Left renal pelvis (tissue), 4 donors: ENCODE measurements around the gene TSPEAR. TPM values are rescaled to one million over a fixed set of nuclear protein-coding genes. Genes with fewer than 3 reads are reported as not detected.
"Not testable (repeated sequence)": the region's sequence is repeated elsewhere in the genome, so short reads cannot be mapped to it uniquely, and the experiment has no call there.

Experiments
- DNase-seq, 4 donors: peaks; one replicate each; pipeline ENCODE4 v3.0.0-alpha.2; 2013; ENCODE audit warnings: low read depth in 4 of 4, low spot score in 3 of 4
- polyA plus RNA-seq, 4 donors: library from polyadenylated mRNA; unstranded; fragments of 120-200 nt; gene quantifications; one replicate each; pipeline ENCODE4 v1.2.1, GENCODE V29; 2013; ENCODE audit not compliant: insufficient read length in 4 of 4

TSPEAR gene
- polyA plus RNA-seq, 4 donors: 0.08 to 1.1 (median 0.74) TPM

DNA sequence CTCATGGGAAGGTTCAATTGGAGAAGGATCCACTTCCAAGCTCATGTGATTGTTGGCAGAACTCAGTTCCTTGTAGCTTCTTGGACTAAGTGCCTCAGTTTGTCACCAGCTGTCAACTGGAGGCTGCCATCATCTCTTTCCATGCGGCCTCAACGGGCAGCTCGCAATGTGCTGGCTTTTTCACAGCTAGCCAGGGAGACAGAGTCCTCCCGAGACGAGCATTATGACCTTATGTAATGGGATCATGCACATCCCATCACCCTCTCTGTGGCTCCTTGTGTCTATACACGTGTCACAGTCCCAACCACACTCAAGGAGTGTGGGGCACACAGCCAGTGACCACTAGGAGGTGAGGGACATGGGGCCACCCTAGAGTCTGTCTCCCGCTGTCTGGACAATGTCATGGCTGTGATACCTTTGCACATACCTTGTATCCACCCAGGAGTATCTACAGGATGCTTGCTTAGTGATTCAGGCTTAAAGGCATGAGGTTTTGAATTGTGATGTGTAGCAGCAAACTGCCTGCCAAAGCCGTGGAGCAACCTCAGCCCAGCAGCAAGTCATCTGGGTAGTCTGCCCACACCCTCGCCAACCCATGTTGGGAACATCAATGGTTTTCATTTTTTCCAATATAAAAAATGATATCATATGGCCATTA lies 115.2 kb downstream of the TSPEAR start:
- no peak for DNase-seq

DNA sequence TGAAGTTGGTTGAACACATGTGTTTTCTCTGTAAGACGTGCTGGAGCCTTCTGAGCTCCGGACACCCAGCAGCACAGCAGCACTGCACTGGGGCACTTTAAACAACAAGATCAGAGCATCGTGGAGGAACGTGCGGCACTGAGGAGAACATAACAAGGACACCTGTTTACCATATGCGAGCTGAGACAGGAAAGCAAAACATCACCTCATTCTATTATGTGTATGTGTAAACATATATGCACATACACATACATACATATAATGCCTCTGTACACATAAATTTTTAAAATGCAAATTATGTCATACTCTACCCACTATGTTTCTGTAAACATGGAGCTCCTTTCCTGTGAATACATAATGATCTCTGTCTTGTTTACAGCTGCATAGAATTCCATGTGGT lies 115.8 kb downstream of the TSPEAR start:
- DNase-seq: no peak

DNA sequence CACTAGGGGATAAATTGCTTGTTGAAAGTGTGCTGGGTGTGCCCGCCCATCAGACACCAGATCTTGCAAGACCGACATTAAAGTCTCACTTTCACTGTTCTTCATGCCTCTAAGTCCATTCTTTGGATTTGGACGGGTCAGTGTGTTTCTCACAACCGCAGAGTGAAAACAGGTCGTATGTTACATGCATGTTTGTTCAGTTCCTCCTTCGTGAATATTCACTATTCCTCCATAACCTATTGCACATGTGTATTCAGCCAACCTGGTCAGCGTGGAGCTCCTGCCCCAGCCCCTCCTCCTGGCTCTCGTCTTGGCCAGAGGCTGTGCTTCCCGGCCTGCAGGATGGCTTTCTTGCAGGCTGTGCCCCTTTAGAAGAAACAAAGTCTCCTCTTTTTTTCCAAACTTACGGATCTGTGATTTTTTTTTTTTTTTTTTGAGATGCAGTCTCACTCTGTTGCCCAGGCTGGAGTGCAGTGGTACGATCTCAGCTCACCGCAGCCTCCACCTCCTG lies 116.9 kb downstream of the TSPEAR start:
- DNase-seq: no peak

DNA sequence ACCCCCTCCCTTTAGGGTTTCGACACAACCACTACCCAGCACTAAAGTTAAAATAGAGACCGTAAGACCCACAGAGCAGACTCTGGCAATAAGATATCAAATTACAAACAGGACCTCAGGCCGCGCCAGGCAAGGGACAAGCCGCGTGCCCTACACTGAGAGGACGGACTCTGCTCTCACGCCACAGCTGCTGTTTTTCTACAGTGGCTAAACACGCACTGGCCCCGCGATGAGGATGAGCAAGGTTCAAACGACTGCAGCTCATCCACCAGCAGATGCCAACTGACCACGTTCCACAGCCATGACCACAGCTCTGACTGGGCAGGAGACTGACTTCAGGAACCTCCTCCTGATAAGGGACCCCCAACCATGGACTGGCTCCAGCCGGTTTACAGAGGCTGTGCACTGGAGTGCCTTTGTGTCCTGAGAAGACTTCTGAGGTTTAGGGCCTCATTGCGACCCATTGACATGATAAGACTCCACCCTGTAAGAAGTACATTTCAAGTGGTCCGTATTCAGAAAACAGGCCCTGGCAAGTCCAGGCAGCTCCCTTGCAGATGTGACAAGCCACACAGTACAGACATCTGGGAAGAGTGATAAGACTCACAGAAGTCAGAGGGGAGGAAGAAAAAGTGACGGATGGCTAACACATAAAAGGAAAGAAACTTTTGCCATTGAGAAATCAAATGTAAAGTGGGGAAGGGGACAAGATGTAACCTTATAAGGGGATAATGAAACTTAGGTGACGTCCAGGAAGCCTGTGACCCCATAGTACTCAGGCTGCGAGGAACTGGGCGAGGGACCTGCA lies 117.6 kb downstream of the TSPEAR start:
- peak in 1 of 4 donors; percentile 7 for DNase-seq

DNA sequence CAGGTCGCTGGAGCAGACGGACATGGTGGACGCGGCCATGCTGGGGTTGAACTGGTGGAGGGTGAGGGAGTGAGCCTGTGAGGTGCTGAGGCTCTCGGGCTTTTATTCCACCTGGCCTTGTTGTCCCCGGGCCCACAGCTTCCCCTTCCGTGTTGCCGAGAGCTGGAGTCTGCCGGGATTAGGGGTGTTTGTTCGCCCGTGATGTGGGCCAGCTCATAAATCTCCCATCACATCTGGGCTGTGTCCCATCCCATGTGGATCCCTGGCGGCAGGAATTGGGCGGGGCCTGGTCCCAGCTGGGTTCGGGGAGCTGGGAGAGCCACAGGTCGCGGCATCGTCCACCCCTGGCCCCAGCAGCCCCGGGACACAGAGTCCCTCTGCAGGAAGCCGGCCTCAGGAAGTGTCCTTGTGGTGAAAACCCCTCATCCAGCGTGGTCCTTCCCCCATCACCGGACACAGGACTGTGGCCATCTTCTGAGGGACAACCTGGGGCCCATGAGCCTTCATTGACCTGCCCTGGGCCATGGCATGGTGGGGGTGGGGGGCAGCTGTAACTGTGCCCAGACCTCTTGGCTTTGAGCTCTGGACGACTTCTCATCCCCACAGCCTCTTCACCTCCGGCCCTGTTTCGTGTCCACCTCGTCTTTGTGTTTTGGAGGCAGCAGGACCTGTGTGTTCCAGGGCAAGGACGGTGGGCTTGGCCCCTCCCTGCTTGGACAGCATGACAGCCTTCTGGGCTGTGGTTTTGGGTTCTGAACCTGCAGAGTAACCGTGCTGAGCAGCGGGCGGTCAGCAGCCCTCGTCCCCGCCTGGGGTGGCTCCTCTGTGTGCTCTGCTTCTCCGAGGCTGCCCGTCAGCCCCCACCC lies 118.7 kb downstream of the TSPEAR start, which contains the start of gene KRTAP10-6:
Gene KRTAP10-6 (minus strand): TSS at position 60 of the 866 bp plus-strand sequence. CDS start 21 bp downstream, at position 39.
- no peak for DNase-seq

DNA sequence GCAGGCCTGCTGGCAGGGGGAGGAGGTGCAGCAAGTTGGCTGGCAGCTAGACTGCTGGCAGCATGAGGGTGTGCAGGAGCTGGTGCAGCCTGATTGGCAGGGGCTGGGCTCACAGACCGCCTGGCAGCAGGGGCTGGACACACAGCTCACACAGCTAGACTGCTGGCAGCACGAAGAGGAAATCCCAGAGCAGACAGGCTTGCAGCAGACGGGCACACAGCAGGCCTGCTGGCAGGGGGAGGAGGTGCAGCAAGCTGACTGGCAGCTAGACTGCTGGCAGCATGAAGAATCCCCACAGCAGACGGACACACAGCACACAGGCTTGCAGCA lies 119.6 kb downstream of the TSPEAR start:
- DNase-seq: not testable (repeated sequence)

DNA sequence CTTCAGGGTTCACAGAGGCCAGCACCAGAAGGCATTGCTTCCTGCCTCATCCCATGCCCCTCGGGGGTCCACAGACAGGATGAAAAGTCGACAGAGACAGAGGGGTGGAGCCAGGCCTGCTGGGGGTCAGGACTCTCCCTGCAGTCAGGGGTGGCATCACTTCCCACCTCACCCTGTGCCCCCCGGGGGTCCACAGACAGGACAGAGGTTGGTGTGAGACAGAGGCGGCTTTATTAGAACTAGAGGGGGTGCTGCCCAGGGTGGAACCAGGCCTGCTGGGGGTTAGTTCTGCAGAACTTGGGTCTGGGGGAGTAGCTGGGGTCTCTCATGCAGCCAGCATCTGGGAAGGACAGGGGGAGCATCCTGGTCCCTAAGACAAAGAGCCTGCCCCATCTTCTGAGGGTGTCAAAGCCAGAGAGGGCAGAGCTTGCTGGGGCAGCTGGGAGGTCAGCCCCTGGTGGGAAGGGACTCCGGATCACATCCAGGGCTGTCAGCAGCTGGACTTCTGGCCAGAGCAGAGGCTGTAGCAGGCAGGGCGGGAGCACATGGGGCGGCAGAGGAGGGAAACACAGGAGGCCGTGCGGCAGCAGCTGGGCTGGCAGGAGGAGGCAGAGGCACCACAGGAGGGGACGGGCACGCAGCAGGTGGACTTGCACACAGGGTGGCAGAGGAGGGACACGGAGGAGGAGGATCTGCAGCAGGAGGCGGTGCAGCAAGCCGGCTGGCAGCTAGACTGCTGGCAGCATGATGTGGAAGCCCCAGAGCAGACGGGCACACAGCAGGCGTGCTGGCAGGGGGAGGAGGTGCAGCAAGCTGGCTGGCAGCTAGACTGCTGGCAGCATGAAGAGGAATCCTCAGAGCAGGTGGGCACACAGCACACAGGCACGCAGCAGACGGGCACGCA lies 120.2 kb downstream of the TSPEAR start:
- not testable (repeated sequence) for DNase-seq

DNA sequence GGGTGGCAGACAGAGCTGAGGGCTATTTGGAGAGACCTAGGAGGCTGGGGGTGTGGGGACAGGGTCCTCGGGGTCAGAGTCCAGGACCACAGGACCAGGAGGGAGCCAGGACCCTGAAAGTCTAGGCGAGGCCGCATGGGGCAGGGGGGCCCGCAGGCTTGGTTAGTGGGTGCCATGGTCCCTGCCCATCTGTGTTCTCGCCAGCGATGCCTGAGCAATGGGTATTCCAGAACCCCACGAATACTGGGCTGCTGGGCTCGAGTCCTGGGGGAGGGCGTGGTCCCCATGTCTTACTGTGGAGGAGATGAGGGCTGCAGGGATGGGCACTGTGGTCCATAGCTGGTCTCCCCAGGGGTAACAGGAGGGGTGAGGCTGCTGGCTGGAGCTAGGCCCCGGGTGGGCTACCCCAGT lies 121.1 kb downstream of the TSPEAR start:
- DNase-seq: no peak

DNA sequence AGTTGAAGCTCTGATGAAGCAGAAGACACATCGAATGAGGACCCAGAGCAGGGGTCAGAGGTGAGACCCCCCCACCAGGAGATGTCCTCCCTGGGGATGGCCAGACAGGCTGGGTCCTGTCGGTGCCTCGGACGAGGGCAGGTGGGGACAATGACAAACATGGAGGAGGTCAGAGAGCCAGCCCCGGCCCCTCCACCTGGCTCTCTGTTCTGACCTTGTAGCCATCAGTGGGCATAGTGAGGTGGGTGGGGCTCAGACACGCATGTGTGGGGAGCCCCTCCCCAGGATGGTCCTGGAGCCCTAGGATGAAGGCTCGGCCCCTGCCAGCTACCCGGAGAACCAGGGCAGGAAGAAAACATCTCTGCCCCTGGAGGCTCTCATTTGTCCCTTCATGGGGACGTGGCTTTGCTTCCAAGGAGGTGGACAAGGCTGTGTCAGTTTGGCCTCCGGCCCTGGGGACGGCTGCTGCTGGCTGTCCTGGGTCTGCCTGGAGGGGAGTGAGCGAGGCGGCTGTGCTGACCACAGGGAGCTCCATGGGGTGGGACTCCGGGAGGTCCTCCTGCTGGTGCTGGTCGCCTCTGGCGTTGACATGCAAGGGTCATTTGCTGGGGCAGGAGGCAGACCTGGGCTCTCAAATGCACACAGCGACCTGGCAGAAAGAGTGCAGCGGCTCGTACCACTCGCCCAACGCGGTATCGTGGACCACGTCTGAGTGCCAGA lies 121.6 kb downstream of the TSPEAR start:
- DNase-seq: no peak

DNA sequence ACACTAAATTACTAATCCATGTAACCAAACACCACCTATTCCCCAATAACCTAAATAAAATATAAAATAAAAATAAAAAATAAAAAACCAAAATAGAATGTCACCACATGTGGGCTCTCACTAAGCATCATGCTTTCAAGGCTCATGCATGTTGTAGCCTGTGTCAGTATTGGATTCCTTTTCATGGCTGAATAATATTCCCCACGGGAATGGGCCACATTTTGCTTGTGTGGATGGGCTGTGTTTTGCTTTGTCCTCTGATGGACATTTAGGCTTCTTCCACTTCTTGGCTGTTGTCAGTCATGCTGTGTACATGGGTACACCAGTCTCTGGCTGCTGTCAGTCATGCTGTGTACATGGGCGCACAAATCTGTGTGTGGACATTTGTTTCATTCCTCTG lies 122.3 kb downstream of the TSPEAR start:
- no peak for DNase-seq

DNA sequence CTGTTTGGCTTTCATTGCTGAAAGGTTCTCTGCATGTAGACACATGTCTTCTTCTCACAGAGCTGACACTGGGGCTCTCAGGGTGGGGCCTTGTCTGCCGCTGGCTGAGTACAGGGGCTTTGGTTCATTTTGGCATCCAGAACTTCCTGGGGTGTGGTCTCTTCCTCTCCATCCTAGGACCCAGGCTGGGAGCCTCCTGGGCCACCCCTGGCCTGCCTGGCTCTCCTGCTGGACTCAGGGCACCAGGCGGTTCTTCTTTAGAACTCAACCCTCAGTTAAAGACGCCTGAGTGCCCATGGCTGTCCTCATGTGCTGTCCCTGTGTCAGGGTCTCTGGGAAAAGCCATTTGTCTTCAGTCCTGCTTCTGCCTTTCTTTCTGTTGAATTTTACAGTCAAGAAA lies 125.5 kb downstream of the TSPEAR start:
- DNase-seq: no peak

DNA sequence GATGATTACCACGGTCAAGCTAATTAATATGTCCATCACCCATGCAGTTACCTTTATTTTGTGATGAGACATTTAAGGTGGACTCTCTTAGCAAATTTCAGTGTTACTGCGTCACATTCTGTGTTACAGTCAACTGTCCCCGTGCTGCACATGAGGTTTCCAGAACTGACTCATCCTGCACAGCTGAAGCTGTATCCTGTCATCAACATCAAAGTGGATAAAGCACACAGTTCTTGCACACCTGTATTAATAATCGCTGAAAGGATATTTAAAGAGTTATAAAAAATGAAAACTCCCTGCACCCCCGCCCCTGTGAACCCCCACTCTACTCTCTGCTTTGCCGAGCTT lies 127.6 kb downstream of the TSPEAR start:
- DNase-seq: no peak

DNA sequence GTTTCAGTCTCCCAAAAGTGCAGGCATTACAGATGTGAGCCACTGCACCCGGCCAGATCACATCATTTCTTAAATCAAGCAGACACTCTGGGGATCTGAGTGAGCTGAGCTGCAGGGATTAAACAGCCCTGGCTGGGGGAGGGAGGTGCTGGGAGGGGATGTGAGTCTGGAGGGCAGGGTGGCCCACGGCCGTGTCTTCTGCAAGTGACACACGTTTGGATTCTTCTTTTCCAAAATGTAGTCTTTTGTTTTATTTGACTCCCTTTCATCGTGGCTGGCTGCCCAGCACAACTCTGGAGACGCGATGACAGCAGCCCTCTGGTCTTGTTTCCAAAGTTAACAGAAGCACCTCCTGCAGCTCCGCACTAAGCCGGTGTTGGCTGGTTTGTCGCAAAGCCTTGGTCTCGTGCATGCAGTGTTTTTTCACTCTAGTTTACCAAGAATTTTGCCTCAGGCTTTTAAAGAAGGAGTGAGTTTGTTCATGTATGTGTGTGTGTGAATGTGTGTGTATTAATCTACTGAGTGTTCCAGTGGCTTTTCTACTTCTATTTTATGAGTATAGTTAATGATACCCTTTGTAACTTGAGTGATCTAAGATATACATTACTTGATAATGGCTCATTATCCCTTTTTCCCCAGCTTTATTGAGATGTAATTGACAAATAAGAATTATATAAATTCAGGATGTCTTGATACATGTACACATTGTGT lies 128.1 kb downstream of the TSPEAR start:
- DNase-seq: peak; percentile 10 to 30 (median 28)

DNA sequence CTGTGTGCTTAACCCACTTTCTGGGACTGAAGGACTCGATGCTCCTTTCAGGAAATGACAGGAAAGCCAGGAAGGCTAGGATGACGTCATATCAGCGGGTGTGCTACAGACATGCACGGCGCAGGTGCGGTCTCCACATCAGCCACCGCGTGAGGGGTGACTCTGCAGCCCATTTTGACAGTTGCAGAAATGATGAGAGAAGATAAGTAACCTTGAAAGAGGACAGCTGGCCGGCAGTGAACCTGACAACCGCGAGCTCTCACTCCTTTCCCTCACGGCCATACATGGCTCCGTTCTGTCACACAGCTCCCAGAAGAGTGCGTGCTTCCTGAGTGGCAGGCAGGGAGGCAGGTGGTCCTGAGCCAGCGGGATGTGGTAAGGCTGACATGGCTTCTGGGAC lies 129.3 kb downstream of the TSPEAR start:
- DNase-seq: no peak

DNA sequence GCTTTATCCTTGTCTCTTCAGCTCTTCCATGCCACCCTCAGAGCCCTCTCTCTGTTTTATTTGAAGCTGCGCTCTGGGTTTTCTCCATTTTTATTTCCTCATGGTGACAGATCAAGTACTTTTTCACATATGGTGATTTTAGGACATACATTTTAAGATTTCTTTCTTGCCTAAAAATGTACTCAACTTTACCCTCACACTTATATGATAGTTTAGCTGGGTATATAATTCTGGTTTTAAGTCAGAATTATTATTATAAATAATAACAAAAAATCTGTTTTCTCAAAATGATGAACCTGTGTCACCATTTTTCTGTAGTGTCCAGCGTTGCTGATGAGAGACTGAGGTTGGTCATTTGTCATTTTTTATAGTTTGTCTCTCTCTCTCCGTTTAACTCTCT lies 130.2 kb downstream of the TSPEAR start:
- DNase-seq: no peak

DNA sequence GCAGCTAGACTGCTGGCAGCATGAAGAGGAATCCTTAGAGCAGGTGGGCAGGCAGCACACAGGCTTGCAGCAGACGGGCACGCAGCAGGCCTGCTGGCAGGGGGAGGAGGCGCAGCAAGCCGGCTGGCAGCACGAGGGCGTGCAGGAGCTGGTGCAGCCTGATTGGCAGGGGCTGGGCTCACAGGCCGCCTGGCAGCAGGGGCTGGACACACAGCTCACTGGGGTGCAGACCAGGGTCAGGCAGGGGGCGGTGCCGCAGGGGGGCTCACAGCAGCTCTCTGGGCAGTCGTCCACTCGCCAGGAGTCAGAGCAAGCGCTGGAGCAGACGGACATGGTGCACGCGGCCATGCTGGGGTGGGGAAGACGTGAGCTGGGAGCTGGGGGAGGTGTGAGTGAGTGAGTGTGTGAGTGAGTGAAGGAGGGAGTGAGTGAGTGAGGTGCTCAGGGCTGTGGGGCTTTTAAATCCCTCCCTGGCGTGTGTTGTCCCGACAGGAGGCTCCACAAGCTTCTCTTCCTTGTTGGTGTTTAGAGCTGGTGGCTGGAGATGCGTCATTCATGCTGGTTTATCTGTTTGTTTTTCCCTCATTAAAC lies 131.0 kb downstream of the TSPEAR start, which contains the start of gene KRTAP10-5:
Gene KRTAP10-5 (minus strand): TSS at position 374 of the 591 bp plus-strand sequence. CDS start 26 bp downstream, at position 348.
- DNase-seq: not testable (repeated sequence)

DNA sequence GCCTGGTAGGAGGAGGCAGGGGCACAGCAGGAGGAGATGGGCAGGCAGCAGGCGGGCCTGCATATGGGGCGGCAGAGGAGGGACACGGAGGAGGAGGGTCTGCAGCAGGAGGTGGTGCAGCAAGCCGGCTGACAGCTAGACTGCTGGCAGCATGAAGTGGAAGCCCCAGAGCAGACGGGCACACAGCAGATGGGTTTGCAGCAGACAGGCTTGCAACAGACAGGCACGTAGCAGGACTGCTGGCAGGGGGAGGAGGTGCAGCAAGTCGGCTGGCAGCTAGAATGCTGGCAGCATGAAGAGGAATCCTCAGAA lies 131.6 kb downstream of the TSPEAR start:
- DNase-seq: no peak

DNA sequence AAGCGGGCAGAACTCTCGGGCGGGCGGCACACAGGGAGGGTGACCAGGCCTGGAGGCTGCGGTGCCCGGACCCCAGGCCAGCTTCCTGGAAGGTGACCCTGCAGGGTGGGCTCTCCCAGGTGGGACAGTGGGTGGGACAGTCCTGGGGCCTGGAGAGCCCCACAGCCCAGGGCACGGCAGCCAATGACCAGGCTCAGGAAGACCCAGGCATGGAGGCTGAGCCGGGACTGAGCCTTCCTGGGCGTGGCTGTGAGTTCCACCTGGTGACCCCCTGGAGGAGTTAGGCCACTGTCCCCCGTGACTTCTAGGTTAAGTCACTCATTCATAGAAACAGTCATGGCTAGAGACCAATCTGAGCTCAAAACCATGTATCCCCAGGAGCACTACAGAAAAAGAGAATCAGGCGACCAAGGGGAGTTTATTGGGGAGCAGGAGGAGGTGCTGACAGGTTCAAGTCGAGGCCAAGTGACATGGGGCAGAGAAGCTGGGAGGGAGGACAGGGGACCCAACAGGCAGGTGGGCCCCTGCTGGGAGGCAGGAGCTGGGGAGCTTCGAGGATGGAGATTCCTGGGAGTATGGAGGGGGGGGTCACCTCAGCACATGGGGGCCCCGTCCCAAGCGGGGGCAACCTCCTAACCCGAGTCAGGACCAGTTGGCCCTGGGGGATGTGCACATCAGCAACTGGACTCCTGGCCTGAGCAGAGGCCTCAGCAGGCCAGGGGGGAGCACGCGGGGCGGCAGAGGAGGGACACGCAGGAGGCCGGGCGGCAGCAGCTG lies 132.1 kb downstream of the TSPEAR start:
- DNase-seq: no peak
